Lower leg skin (tissue), 3 donors: Measurements from ENCODE around the gene ZNF69.

ENCODE experiments used
- CTCF ChIP-seq, 3 donors: fragments of 450-650 bp; IDR thresholded peaks; one replicate each; pipeline ENCODE4 v1.5.1; 2016; ENCODE audit warnings: antibody characterized with exemption in 3 of 3, mild to moderate bottlenecking in 3 of 3, moderate library complexity in 2 of 3
- POLR2A ChIP-seq, 2 donors: fragments of 450-650 bp; IDR thresholded peaks; one replicate each; pipeline ENCODE4 v1.6.1; 2016 to 2017; ENCODE audit warnings: antibody characterized with exemption in 2 of 2, mild to moderate bottlenecking in 1 of 2, moderate library complexity in 1 of 2

- TF ChIP-seq CTCF (IDR thresholded peaks at IDR 0.05) (no peak), POLR2A (IDR thresholded peaks at IDR 0.05) (no peak)
Observed at GRCh38 chr19:11882606-11883005, 5.0 kb upstream of the ZNF69 start.
